Cerebellar nuclear complex (tissue), 1 donor: ENCODE data around the gene GALNT9.
"Not testable (repeated sequence)": the region's sequence is repeated elsewhere in the genome, so short reads cannot be mapped to it uniquely, and the experiment has no call there.

Experiments
- DNase-seq, 2 experiments: peaks; one replicate each; lab custom pipeline; 2025; lab: John Stamatoyannopoulos, UW

GALNT9 gene

GRCh38 chr12:132249689-132250478 is 79.5 kb downstream of the GALNT9 start:
- DNase-seq: no peak

- no peak for DNase-seq
These were observed 80.8 kb downstream of the GALNT9 start for GRCh38 chr12:132248453-132249167.

GRCh38 chr12:132247718-132248452 is 81.5 kb downstream of the GALNT9 start:
- no peak for DNase-seq

GRCh38 chr12:132246997-132247717 is 82.2 kb downstream of the GALNT9 start:
- no peak for DNase-seq

- no peak for DNase-seq
These were observed 83.8 kb downstream of the GALNT9 start for GRCh38 chr12:132245521-132246101.

- no peak for DNase-seq
These were observed 84.6 kb downstream of the GALNT9 start for GRCh38 chr12:132244724-132245295.

- DNase-seq: no peak
These were observed 85.6 kb downstream of the GALNT9 start for GRCh38 chr12:132243596-132244310.

GRCh38 chr12:132243171-132243570 is 86.2 kb downstream of the GALNT9 start:
- DNase-seq: not testable (repeated sequence)

GRCh38 chr12:132240669-132241007 is 88.8 kb downstream of the GALNT9 start:
- not testable (repeated sequence) for DNase-seq

GRCh38 chr12:132239796-132240668 is 89.4 kb downstream of the GALNT9 start:
- no peak for DNase-seq

- no peak for DNase-seq
These were observed 90.0 kb downstream of the GALNT9 start for GRCh38 chr12:132239392-132239791.

GRCh38 chr12:132238884-132239283 is 90.5 kb downstream of the GALNT9 start:
- no peak for DNase-seq

- DNase-seq: no peak
These were observed 90.9 kb downstream of the GALNT9 start for GRCh38 chr12:132238488-132238854.

GRCh38 chr12:132237772-132238487 is 91.5 kb downstream of the GALNT9 start:
- DNase-seq: no peak

- no peak for DNase-seq
These were observed 92.2 kb downstream of the GALNT9 start for GRCh38 chr12:132236930-132237771.

GRCh38 chr12:132236129-132236929 is 93.1 kb downstream of the GALNT9 start:
- no peak for DNase-seq

- DNase-seq: no peak
These were observed 94.1 kb downstream of the GALNT9 start for GRCh38 chr12:132235116-132235820.
